Right forelimb (tissue), 1 donor: ENCODE results near the gene PCDHGA2.
A peak's percentile ranks its signal among the peaks of the same experiment; 100 is the strongest.
"Not testable (repeated sequence)": the region's sequence is repeated elsewhere in the genome, so short reads cannot be mapped to it uniquely, and the experiment has no call there.

ENCODE experiments used
- DNase-seq: peaks from one replicate; pipeline ENCODE4 v3.0.0-alpha.2; 2018

PCDHGA2 gene

GRCh38 chr5:141338538-141339306, at the start of gene PCDHGA2:
PCDHGA2 (plus strand) TSS chr5:141338760.
- DNase-seq: no peak

- no peak for DNase-seq
Observed at GRCh38 chr5:141298376-141298775, 40.2 kb upstream of the PCDHGA2 start.

- DNase-seq: no peak
Observed at GRCh38 chr5:141303756-141304155, 34.8 kb upstream of the PCDHGA2 start, which contains the start of gene SLC25A2. SLC25A2 (minus strand) TSS chr5:141304049; CDS start chr5:141303865, 184 bp downstream.

- no peak for DNase-seq
Observed at GRCh38 chr5:141306630-141307029, 31.9 kb upstream of the PCDHGA2 start.

GRCh38 chr5:141313711-141314110, 24.8 kb upstream of the PCDHGA2 start:
- DNase-seq: no peak

- not testable (repeated sequence) for DNase-seq
Observed at GRCh38 chr5:141316963-141317362, 21.6 kb upstream of the PCDHGA2 start.

- DNase-seq: no peak
Observed at GRCh38 chr5:141319202-141319601, 19.4 kb upstream of the PCDHGA2 start.

- no peak for DNase-seq
Observed at GRCh38 chr5:141319699-141320098, 18.9 kb upstream of the PCDHGA2 start.

- DNase-seq: peak; percentile 95
Observed at GRCh38 chr5:141320225-141321169, 18.1 kb upstream of the PCDHGA2 start, which contains the start of gene TAF7. TAF7 (minus strand) TSS chr5:141320784; CDS start chr5:141320044, 740 bp downstream.

GRCh38 chr5:141322261-141322660, 16.3 kb upstream of the PCDHGA2 start:
- DNase-seq: no peak

- DNase-seq: no peak
Observed at GRCh38 chr5:141326088-141326854, 12.3 kb upstream of the PCDHGA2 start.

GRCh38 chr5:141328231-141328630, 10.3 kb upstream of the PCDHGA2 start:
- no peak for DNase-seq

- no peak for DNase-seq
Observed at GRCh38 chr5:141330299-141331080, 8.1 kb upstream of the PCDHGA2 start, which contains the start of gene PCDHGA1. PCDHGA1 (plus strand) TSS chr5:141330514.

GRCh38 chr5:141332571-141332970, 6.0 kb upstream of the PCDHGA2 start:
- not testable (repeated sequence) for DNase-seq

- not testable (repeated sequence) for DNase-seq
Observed at GRCh38 chr5:141340781-141341354, 2.3 kb downstream of the PCDHGA2 start.

GRCh38 chr5:141342773-141343172, 4.2 kb downstream of the PCDHGA2 start:
- no peak for DNase-seq

GRCh38 chr5:141343242-141343952, 4.8 kb downstream of the PCDHGA2 start, which contains the start of gene PCDHGA3:
PCDHGA3 (plus strand) TSS chr5:141343829; CDS start chr5:141344034, 205 bp downstream.
- no peak for DNase-seq

GRCh38 chr5:141343953-141344463, 5.4 kb downstream of the PCDHGA2 start:
- DNase-seq: no peak

- DNase-seq: no peak
Observed at GRCh38 chr5:141345327-141345726, 6.8 kb downstream of the PCDHGA2 start.

GRCh38 chr5:141346017-141346416, 7.5 kb downstream of the PCDHGA2 start:
- DNase-seq: not testable (repeated sequence)
